ENCODE data around the gene HOXA1.

DNA sequence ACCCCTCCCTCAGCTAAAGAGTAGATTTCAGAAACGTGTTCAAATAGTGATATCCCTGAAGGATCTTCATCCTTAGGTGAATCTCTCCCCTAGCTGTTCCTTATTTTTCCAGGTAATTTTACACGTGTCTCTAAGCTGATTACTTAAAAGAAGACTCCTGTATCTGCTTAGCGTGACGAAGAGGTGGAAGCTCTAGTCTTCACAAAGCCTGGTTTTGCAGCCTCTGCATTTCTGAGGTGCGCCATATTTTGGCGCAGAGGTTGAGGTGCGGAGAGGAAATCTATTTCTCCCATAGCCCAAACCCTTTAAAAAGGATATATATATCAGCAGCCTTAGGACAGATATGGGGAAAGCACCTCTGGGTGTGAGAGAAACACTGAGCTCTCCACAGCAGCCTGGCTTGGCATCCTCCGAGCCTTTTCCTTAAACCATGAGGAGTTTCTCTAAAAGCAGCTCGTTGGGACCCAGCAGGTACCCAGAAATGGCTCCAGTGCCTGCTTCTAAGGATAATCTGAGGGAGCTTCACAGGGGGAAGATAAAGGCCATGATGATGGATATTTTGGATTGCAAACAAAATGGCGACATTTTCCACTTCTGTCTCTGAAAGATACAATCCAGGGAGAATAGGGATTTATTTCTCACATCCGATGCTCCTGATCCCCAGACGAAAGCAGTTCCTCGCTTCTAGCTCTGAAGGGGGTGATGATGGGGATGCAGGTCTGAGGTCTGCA is 9.7 kb upstream of the HOXA1 start:
- TF ChIP-seq, protein P1, sequence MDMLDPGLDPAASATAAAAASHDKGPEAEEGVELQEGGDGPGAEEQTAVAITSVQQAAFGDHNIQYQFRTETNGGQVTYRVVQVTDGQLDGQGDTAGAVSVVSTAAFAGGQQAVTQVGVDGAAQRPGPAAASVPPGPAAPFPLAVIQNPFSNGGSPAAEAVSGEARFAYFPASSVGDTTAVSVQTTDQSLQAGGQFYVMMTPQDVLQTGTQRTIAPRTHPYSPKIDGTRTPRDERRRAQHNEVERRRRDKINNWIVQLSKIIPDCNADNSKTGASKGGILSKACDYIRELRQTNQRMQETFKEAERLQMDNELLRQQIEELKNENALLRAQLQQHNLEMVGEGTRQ (IDR thresholded peaks at IDR 0.05; ENCODE audit: low read length), result no peak
- no peak for TF ChIP-seq CTCF (IDR thresholded peaks at IDR 0.05; ENCODE audit: control extremely low read depth in 1 of 3, insufficient read depth in 1 of 3, low read depth in 1 of 3, low read length in 3 of 3)
- TF ChIP-seq POLR2A (IDR thresholded peaks at IDR 0.05; ENCODE audit: control extremely low read depth in 1 of 2, low read depth in 2 of 2, low read length in 2 of 2), result no peak
- no peak for TF ChIP-seq CREB1 (IDR thresholded peaks at IDR 0.05)
- TF ChIP-seq POU5F1 (IDR thresholded peaks at IDR 0.05; ENCODE audit: low read depth, low read length), result no peak
- TF ChIP-seq, protein P2, sequence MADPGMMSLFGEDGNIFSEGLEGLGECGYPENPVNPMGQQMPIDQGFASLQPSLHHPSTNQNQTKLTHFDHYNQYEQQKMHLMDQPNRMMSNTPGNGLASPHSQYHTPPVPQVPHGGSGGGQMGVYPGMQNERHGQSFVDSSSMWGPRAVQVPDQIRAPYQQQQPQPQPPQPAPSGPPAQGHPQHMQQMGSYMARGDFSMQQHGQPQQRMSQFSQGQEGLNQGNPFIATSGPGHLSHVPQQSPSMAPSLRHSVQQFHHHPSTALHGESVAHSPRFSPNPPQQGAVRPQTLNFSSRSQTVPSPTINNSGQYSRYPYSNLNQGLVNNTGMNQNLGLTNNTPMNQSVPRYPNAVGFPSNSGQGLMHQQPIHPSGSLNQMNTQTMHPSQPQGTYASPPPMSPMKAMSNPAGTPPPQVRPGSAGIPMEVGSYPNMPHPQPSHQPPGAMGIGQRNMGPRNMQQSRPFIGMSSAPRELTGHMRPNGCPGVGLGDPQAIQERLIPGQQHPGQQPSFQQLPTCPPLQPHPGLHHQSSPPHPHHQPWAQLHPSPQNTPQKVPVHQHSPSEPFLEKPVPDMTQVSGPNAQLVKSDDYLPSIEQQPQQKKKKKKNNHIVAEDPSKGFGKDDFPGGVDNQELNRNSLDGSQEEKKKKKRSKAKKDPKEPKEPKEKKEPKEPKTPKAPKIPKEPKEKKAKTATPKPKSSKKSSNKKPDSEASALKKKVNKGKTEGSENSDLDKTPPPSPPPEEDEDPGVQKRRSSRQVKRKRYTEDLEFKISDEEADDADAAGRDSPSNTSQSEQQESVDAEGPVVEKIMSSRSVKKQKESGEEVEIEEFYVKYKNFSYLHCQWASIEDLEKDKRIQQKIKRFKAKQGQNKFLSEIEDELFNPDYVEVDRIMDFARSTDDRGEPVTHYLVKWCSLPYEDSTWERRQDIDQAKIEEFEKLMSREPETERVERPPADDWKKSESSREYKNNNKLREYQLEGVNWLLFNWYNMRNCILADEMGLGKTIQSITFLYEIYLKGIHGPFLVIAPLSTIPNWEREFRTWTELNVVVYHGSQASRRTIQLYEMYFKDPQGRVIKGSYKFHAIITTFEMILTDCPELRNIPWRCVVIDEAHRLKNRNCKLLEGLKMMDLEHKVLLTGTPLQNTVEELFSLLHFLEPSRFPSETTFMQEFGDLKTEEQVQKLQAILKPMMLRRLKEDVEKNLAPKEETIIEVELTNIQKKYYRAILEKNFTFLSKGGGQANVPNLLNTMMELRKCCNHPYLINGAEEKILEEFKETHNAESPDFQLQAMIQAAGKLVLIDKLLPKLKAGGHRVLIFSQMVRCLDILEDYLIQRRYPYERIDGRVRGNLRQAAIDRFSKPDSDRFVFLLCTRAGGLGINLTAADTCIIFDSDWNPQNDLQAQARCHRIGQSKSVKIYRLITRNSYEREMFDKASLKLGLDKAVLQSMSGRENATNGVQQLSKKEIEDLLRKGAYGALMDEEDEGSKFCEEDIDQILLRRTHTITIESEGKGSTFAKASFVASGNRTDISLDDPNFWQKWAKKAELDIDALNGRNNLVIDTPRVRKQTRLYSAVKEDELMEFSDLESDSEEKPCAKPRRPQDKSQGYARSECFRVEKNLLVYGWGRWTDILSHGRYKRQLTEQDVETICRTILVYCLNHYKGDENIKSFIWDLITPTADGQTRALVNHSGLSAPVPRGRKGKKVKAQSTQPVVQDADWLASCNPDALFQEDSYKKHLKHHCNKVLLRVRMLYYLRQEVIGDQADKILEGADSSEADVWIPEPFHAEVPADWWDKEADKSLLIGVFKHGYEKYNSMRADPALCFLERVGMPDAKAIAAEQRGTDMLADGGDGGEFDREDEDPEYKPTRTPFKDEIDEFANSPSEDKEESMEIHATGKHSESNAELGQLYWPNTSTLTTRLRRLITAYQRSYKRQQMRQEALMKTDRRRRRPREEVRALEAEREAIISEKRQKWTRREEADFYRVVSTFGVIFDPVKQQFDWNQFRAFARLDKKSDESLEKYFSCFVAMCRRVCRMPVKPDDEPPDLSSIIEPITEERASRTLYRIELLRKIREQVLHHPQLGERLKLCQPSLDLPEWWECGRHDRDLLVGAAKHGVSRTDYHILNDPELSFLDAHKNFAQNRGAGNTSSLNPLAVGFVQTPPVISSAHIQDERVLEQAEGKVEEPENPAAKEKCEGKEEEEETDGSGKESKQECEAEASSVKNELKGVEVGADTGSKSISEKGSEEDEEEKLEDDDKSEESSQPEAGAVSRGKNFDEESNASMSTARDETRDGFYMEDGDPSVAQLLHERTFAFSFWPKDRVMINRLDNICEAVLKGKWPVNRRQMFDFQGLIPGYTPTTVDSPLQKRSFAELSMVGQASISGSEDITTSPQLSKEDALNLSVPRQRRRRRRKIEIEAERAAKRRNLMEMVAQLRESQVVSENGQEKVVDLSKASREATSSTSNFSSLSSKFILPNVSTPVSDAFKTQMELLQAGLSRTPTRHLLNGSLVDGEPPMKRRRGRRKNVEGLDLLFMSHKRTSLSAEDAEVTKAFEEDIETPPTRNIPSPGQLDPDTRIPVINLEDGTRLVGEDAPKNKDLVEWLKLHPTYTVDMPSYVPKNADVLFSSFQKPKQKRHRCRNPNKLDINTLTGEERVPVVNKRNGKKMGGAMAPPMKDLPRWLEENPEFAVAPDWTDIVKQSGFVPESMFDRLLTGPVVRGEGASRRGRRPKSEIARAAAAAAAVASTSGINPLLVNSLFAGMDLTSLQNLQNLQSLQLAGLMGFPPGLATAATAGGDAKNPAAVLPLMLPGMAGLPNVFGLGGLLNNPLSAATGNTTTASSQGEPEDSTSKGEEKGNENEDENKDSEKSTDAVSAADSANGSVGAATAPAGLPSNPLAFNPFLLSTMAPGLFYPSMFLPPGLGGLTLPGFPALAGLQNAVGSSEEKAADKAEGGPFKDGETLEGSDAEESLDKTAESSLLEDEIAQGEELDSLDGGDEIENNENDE (IDR thresholded peaks at IDR 0.05; ENCODE audit: insufficient replicate concordance, low read length), result no peak
- no peak for TF ChIP-seq POLR2AphosphoS5 (IDR thresholded peaks at IDR 0.05; ENCODE audit: low read depth, low read length)
